Fibroblast of upper back skin (primary cell): ENCODE measurements around the gene FLYWCH2.
"Not testable (repeated sequence)": the region's sequence is repeated elsewhere in the genome, so short reads cannot be mapped to it uniquely, and the experiment has no call there.

Source experiments
- DNase-seq: peaks from one replicate; pipeline ENCODE4 v3.0.0-alpha.2; 2013

FLYWCH2 gene

DNA sequence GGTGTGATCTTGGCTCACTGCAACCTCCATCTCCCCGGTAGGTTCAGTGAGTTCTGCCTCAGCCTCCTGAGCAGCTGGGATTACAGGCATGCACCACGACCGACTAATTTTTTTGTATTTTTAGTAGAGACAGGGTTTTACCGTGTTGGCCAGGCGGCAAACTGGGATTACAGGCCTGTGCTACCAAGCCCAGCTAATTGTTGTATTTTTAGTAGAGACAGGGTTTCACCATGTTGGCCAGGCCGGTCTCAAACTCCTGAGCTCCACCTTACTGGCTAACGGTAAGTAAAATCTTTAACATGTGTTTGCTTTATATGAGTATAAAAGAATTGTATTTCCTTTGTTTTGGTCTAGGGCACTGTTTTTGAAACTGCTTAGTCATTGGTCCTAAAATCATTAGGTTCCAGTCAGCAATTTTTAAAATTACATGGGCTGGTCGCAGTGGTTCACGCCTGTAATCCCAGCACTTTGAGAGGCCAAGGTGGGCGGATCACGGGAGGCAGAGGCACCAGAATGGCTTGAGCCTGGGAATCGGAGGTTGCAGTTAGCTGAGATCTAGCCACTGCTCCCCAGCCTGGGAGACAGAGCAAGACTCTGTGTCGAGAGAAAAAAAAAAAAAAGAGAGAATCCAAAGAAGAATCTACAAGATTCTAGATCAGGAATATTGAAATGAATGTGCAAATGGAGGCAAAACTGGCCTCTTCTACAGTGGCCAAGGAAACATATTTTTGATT lies 32.3 kb downstream of the FLYWCH2 start:
- no peak for DNase-seq

DNA sequence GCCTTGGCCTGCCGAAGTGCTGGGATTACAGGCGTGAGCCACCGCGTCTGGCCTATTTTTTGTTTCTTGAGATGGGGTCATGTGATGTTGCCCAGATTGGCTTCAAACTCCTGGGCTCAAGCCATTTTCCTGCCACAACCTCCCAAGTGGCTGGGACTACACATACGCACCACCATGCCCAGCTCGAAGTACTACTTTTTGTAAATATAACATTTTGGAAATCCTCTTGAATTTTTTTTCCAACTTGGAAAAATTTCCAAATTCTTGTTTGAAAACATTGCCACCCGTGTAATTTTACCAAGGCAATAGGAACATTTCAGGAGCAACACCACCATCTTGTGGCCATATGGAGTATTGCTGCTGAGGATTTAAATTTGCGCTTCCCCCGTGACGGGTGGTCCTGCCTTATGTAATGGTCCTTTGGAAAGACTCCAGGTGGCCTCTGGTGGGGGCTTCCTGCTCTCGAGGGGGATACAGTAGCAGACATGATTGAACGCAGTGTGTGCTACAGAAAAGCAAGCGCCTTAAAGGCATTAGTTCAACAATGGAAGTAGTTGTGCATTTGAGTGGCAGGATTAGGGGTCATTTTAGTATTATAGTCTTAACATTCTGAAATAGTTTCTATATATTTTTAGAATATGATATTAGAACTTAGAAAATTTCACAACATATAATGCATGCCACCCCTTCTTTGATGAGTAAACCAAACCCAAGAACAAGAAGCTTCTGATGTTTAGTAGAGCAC lies 36.7 kb downstream of the FLYWCH2 start:
- peak; percentile 71 for DNase-seq

DNA sequence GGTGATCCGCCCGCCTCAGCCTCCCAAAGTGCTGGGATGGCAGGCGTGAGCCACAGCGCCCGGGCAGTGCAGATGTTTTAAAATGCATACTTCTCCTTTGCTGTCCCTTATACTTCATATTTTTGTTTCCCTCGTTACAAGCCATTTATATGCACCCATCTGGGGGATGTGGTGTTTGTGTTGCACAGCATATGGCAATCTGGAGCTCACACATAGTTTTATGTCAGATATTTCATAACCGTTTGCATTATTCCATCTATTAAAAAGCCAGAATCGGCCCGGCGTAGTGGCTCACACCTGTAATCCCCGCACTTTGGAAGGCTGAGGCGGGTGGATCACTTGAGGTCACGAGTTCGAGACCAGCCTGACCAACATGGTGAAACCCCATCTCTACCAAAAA lies 40.5 kb downstream of the FLYWCH2 start:
- no peak for DNase-seq

DNA sequence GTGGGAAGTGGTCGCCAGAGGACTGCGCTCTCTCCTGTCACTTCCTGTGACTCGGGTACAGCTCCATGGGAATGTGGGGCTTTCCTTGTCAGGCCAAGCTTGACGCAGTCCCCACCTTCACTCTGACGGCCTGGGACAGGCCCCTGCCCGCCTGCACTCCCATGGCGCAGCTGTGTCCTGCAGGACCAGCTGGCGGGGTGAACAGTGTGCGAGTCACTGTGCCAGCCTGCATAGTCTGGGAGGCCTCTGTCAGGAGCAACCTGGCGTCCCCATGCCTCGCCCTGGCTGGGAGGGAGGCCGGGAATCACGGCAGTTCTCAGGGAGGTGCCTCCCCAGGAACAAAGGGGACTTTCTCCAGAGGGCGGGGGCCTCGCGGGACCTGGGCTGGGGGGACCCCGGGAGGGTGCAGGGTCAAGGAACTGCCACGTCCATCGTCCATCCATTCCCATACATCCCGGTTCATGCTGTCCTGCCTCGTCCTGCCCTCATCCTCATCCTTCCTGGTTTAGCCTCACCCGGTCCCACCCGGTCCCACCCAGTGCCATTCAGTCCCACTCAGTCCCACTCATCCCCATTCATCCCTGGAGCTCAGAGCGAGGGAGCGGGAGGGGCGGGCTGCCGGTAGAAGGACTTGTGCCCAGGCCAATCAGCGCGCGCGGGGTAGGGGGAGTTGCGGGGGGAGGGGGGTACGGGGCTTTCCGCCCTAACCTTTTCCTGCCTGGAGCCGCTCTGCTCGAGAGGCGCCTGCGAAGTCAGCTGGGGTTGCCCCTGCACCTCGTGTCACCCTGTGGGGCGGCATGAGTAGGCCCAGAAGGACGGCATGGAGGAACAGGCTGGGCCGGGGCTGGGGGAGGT lies 42.1 kb downstream of the FLYWCH2 start:
- no peak for DNase-seq

DNA sequence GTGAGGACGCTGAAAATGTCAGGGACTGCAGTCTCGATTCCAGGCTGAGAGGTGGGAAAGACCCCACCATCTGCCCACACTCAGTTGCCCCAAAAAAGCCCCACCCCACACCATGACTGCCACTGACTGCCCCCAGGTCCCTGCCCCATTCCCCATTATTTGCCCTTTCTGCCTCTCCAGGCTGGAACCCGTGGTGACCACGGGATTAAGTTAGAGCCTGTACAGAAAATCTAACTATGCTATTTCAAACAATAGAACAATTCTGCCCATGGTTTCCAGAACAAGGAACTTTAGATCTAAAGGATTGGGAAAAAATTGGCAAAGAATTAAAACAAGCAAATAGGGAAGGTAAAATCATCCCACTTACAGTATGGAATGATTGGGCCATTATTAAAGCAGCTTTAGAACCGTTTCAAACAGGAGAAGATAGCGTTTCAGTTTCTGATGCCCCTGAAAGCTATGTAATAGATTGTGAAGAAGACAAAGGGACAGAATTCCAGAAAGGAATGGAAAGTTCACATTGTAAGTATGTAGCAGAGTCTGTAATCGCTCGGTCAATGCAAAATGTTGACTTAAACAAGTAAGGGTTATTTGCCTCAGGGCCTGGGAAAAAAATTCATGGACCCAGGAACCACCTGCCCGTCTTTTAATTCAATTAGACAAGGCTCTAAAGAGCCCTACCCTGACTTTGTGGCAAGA lies 43.1 kb downstream of the FLYWCH2 start:
- DNase-seq, result no peak

DNA sequence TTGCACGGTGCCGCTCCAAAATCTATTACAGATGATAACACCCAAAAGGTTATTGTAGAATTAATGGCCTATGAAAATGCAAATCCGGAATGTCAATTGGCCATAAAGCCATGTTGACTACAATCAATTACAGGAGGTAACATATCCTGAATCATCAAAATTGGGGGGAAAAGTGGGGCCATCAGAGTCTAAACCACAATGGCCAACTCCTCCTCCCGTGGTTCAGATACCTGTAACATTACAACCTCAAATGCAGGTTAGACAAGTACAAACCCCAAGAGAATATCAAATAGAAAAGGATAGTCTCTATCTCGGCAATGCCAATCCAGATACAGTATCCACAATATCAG lies 43.6 kb downstream of the FLYWCH2 start:
- DNase-seq, result no peak

DNA sequence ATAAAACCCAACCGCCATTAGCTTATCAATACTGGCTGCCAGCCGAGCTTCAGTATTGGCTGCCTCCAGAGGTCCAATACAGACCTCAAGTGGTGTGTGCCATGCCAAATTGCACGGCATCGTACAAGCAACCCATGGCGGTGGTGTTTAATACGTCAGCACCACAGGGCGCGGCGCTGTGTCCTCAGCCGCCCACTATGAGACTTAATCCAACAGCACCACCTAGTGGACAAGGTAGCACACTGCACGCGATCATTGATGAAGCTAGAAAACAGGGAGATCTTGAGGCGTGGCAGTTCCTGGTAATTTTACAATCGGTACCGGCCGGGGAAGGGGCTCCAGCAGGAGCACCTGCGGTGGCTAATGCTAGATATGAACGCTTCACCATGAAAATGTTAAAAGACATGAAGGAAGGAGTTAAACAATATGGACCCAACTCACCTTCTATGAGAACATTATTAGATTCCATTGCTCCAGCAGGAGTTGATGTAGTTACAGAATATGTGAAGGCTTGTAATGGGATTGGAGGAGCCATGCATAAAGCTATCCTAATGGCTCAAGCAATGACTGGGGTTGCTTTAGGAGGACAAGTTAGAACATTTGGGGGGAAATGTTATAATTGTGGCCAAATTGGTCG lies 44.1 kb downstream of the FLYWCH2 start:
- peak; percentile 83 for DNase-seq

DNA sequence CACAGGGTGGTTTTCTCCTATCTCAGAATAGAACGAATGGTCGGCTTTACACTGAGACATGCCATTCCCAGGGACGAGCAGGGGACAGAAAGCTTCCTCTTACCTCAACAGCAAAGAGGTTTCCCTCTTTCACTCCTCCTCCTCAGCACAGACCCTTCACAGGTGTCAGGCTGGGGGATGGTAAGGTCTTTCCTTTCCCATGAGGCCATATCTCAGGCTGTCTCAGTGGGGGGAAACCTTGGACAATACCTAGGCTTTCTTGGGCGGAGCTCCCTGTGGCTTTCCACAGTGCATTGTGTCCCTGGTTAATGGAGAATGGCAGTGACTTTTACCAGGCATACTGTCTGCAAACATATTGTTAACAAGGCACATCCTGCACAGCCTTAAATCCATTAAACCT lies 45.1 kb downstream of the FLYWCH2 start:
- not testable (repeated sequence) for DNase-seq

DNA sequence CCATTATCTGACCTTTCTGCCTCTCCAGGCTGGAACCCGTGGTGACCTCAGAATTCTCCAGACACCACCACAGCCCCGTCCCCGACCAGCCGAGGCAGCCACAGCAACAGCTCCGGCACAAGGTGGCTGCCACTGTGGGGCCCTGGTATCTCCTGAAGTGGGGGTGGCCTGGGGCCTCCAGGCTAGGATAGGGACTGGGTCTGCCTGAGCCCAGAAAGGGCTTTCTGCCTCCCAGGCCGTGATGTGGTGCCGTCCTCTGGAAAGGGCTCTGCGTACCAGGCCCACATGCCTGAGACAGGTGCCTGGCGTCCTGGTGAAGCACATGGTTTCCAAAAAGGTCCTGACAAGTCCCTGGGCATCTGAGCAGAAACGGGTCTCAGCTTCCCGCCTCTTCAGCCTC lies 45.8 kb downstream of the FLYWCH2 start:
- DNase-seq, result no peak

DNA sequence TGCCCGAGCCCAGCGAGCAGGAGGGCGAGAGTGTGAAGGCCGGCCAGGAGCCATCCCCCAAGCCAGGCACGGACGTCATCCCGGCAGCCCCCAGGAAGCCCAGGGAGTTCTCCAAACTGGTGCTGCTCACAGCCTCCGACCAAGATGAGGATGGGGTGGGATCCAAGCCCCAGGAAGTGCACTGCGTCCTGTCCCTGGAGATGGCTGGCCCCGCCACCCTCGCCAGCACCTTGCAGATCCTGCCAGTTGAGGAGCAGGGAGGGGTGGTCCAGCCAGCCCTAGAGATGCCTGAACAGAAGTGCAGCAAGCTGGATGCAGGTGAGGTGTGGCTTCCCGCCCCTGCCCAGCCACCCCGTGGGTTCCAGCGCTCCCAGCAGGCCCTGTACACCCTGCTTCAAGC lies 46.7 kb downstream of the FLYWCH2 start:
- no peak for DNase-seq

DNA sequence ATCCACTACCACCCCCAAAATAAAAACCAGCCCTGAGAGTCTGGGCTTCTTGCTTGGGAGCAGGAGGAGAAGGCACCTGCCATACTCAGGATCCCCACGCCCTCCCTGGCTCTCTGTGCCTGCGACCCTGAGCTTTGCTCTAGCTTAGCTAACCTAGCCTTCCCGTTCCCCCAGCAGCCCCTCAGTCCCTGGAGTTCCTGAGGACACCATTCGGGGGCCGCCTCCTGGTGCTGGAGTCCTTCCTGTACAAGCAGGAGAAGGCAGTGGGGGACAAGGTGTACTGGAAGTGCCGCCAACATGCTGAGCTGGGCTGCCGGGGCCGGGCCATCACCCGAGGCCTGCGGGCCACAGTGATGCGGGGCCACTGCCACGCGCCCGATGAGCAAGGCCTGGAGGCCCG lies 47.2 kb downstream of the FLYWCH2 start:
- no peak for DNase-seq

DNA sequence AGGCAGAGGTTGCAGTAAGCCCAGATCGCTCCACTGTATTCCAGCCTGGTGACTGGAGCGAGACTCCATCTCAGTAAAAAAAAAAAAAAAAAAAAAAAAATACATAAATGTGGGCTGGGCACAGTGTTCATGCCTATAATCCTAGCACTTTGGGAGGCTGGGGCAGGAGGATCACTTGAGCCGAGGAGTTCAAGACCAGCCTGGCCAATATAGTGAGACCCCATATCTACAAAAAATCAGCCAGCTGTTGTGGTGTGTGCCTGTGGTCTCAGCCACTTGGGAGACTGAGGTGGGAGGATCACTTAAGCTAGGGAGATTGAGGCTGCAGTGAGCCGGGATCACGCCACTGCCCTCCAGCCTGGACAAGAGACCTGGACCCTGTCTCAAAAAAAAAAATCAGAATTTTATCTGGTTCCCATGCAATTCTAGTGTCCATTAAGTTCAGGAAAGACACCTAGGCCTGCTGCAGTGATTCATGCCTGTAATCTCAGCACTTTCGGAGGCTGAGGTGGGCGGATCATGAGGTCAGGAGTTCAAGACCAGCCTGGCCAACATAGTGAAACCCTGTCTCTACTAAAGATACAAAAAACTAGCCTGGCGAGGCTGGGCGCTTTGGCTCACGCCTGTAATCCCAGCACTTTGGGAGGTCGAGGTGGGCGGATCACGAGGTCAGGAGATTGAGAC lies 48.4 kb downstream of the FLYWCH2 start:
- not testable (repeated sequence) for DNase-seq

DNA sequence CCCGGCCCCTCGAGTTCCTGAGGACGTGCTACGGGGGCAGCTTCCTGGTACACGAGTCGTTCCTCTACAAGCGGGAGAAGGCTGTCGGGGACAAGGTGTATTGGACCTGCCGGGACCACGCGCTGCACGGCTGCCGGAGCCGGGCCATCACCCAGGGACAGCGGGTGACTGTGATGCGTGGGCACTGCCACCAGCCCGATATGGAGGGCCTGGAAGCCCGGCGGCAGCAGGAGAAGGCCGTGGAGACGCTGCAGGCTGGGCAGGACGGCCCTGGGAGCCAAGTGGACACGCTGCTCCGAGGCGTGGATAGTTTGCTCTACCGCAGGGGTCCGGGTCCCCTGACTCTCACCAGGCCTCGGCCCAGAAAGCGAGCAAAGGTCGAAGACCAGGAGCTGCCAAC lies 50.1 kb downstream of the FLYWCH2 start:
- DNase-seq, result no peak

DNA sequence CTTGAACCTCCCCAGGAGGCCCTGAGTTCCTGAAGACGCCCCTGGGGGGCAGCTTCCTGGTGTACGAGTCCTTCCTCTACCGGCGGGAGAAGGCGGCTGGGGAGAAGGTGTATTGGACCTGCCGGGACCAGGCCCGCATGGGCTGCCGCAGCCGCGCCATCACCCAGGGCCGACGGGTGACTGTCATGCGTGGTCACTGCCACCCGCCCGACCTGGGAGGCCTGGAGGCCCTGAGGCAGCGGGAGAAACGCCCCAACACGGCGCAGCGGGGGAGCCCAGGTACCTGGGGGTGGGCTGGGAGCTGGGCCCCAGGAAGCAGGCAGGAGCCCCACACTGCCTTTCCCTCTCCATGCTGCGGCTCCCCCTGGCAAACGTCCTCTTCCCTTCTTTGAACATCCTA lies 50.7 kb downstream of the FLYWCH2 start:
- no peak for DNase-seq

DNA sequence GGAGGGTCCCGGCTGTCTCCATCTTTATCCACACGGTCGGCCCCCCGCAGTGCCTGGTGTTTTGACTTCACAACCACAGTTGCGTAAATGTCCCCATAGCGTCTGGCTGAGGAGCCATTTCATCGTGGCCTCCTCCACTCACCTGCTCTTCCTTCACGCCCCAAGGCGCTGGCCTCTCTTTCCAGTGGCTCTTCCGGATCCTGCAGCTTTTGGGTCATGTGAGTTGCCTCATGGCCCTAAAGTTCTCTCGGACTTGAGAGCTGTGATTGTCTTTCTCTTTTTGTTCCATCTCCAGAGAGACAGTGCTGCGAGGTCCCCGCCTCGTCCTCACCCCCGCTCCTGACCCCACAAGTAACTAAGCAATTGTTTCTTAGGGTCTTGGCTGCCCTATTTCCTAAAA lies 51.4 kb downstream of the FLYWCH2 start:
- no peak for DNase-seq

DNA sequence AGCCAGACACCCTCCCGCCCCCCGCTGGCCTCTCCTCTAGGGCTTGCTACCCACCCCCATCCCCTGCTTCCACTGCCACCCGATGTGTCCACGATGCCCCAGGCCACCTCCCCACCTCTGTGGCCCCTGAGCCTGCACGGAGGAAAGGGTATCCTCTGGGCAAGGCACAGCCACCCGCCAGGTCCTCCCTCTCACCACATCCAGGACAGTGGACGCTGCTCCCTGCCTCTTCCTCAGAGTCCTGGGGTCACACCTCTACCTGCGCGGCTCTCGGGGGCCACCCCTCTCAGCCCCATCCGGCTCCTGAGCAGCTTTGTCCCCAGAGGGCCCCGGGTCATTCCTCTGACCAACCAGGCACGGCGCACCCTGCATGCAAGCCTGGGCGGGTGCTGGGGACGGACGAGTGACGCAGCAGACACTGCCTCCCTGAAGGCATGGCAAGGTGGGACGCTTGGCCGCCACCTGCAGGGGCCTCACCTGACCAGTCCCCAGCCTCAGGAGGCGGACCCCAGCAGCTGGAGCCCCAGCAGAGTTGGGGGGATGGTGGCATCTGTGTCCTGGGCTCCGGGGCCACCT lies 53.5 kb downstream of the FLYWCH2 start:
- no peak for DNase-seq

DNA sequence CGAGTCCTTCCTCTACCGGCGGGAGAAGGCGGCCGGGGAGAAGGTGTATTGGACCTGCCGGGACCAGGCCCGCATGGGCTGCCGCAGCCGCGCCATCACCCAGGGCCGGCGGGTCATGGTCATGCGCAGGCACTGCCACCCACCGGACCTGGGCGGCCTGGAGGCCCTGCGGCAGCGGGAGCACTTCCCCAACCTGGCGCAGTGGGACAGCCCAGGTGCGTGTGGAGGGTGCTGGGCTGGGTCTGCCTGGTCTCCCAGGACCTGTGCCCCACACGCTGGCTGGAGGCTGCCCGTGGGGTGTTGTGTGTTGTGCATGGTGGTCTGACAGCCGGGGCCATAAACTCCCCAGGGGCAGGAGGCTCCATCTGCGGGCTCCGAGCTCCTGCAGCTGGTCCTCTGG lies 54.2 kb downstream of the FLYWCH2 start:
- DNase-seq, result no peak

DNA sequence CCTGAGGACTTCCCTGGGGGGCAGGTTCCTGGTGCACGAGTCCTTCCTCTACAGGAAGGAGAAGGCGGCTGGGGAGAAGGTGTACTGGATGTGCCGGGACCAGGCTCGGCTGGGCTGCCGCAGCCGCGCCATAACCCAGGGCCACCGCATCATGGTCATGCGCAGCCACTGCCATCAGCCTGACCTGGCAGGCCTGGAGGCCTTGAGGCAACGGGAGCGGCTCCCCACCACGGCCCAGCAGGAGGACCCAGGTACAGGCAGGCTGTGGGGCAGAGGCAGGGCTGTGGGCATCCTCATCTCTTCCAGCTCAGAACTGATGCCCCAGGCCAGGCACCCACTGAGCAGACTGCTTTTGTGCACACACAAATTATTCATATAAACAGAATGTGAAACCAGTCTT lies 55.2 kb downstream of the FLYWCH2 start:
- no peak for DNase-seq

DNA sequence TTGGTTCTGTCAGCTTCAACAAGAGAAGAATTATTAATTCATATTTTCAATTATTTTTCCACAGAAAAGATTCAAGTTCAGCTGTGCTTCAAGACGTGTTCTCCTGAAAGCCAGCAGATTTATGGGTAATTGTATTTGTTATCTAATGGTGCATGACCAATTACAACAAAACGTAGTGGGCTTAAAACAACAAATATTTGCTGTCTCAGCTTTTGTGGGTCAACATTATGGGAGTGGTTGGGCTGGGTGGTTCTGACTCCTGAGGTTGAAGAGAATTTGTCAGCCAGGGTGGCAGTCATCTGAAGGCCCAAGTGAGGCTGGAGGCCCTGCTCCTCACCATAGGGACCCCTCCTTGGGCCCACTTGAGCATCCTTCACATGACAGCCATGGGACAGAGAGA lies 57.0 kb downstream of the FLYWCH2 start:
- no peak for DNase-seq

DNA sequence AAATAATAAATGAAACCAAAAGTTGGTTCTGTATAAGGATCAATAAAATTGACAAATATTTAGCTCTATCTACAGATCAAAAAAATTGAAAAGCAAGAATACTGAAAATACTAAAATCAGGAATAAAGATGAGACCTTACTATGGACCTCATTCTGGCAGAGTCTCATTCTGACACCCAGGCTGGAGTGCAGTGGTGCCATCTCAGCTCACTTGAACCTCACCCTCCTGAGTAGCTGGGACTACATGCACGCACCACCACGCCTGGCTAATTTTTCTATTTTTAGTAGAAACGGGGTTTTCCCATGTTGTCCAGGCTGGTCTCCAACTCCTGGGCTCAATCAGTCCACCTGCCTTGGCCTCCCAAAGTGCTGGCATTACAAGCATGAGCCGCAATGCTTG lies 59.0 kb downstream of the FLYWCH2 start:
- no peak for DNase-seq

DNA sequence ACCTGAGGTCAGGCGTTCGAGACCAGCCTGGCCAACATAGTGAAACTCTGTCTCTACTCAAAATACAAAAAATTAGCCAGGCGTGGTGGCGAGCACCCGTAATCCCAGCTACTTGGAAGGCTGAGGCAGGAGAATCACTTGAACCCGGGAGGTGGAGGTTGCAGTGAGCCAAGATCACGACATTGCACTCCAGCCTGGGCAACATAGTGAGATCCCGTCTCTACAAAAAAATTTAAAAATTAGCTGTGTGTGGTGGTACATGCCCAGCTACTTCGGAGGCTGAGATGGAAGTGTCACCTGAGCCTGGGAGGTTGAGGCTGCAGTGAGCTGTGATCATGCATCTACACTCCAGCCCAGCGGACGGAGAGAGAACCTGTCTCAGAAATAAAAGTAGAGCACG lies 60.7 kb downstream of the FLYWCH2 start:
- DNase-seq, result not testable (repeated sequence)

DNA sequence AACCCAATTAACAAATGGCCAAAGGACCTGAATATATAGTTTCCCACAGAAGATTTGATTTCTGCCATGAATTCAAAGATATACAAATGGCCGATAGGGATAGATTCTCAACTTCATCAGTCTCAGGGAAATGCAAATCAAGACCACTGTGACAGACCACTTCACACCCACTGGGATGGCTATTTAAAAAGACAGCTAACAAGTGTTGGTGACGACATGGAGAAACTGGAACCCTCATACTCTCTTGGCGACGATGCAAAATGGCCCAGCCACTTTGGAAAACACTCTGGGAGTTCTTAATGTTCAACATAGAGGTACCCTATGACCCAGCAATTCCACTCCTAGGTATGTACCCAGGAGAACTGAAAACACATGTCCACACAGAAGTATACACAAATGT lies 63.6 kb downstream of the FLYWCH2 start:
- no peak for DNase-seq
